Nucleus accumbens (tissue), 56 donors: ENCODE measurements around the gene SLC25A5.
"Not testable (repeated sequence)": the region's sequence is repeated elsewhere in the genome, so short reads cannot be mapped to it uniquely, and the experiment has no call there.

ENCODE experiments used
- DNase-seq, 56 donors: peaks; one replicate each; lab custom pipeline; 2025; lab: John Stamatoyannopoulos, UW

SLC25A5 gene

GRCh38 chrX:119502727-119503483 is 34.7 kb downstream of the SLC25A5 start:
- peak in 17 of 56 donors; percentile 0 to 23 (median 3) for DNase-seq

DNA sequence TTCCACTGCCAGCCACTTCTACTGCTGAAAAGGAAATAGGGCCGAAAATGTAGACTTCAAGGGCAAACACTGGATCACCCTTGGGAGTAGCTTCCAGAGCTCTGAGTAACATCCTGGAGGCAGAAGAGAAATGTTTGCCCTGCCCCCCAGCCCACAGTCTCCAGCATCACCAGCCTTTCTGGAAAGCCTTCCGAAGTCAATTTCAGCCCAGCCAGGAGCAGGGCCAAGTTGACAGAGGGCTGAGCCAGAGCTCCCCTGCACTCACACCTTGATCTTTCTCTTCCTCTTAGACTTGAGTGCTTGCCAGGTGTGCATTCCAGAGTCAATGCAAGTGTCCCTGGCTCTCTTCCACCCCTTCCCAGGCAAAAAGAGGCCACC is 35.2 kb downstream of the SLC25A5 start:
- DNase-seq, result peak in 1 of 56 donors; percentile 2

- DNase-seq, result not testable (repeated sequence)
Observed at GRCh38 chrX:119505145-119505544, 36.9 kb downstream of the SLC25A5 start.

DNA sequence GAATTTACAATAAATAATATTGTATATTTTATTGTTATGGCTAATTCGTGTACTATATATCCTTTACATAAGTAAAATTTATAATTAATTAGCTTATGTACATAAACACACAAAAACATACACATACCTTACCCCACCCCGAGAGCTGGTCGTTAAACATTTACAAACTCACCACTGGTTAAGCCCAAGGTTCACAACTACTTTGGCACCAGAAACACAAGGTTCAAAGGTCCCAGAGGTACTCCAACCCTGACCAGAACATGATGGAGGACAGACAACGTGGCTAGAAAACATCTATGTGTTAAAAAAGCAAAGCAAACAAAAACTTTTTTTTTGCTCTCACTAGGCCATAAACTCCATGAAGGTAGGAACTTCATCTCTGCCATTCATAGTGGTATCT is 37.7 kb downstream of the SLC25A5 start:
- DNase-seq, result no peak

- no peak for DNase-seq
Observed at GRCh38 chrX:119507206-119507605, 39.0 kb downstream of the SLC25A5 start.

- peak in 25 of 56 donors; percentile 0 to 37 (median 6) for DNase-seq
Observed at GRCh38 chrX:119512146-119512800, 44.0 kb downstream of the SLC25A5 start.

GRCh38 chrX:119516157-119516702 is 48.0 kb downstream of the SLC25A5 start:
- DNase-seq, result peak in 28 of 56 donors; percentile 0 to 33 (median 4)

GRCh38 chrX:119518371-119518770 is 50.1 kb downstream of the SLC25A5 start:
- DNase-seq, result no peak
